HepG2 (cell line): Measurements from ENCODE around the gene PCSK6. TPM values are rescaled to one million over a fixed set of nuclear protein-coding genes. Genes with fewer than 3 reads are reported as not detected.
A peak's percentile ranks its signal among the peaks of the same experiment; 100 is the strongest.

Experiments used
- CC2D1A ChIP-seq: sonication (generic); formaldehyde crosslinking; IDR thresholded peaks from 2 replicates; pipeline ENCODE4 v1.8.1; 2023; ENCODE audit warnings: mild to moderate bottlenecking, missing genetic modification reagents
- CENPT ChIP-seq: sonication (generic); formaldehyde crosslinking; IDR thresholded peaks from 2 replicates; pipeline ENCODE4 v1.8.0; 2022; ENCODE audit warnings: low read depth, mild to moderate bottlenecking, moderate library complexity, missing genetic modification reagents
- ETV5 ChIP-seq: IDR thresholded peaks from 2 replicates; pipeline ENCODE4 v1.6.1; 2018; ENCODE audit warnings: missing biosample characterization, missing genetic modification reagents, inconsistent platforms, borderline replicate concordance
- GABPA ChIP-seq, 2 experiments: IDR thresholded peaks; 2 replicates each; pipeline ENCODE4 v1.6.1; 2011 to 2016; ENCODE audit warnings: low read depth in 2 of 2, low read length in 1 of 2, missing biosample characterization in 1 of 2, missing genetic modification characterization in 1 of 2
- JUND ChIP-seq: sonication (generic); formaldehyde crosslinking; IDR thresholded peaks from 2 replicates; pipeline ENCODE4 v1.8.0; 2022; ENCODE audit warnings: mild to moderate bottlenecking, missing genetic modification reagents
- NAIF1 ChIP-seq: sonication (generic); formaldehyde crosslinking; IDR thresholded peaks from 2 replicates; pipeline ENCODE4 v1.5.0; 2020; ENCODE audit warnings: mild to moderate bottlenecking, missing genetic modification reagents, borderline replicate concordance
- NCOA2 ChIP-seq: sonication (generic); formaldehyde crosslinking; IDR thresholded peaks from 2 replicates; pipeline ENCODE4 v1.8.0; 2022; ENCODE audit warnings: inconsistent platforms
- TCF7 ChIP-seq: sonication (generic); IDR thresholded peaks from 2 replicates; pipeline ENCODE4 v1.6.1; 2016; ENCODE audit warnings: antibody characterized with exemption, low read depth
- ZIK1 ChIP-seq: sonication (generic); formaldehyde crosslinking; IDR thresholded peaks from 2 replicates; pipeline ENCODE4 v1.5.0; 2020; ENCODE audit warnings: mild to moderate bottlenecking, low read depth, missing genetic modification reagents, borderline replicate concordance
- ZNF547 ChIP-seq: sonication (generic); formaldehyde crosslinking; IDR thresholded peaks from 2 replicates; pipeline ENCODE4 v1.5.1; 2020; ENCODE audit warnings: mild to moderate bottlenecking, missing genetic modification reagents
- ZNF670 ChIP-seq: sonication (generic); formaldehyde crosslinking; IDR thresholded peaks from 2 replicates; pipeline ENCODE4 v1.8.0; 2022; ENCODE audit warnings: mild to moderate bottlenecking, missing genetic modification reagents, borderline replicate concordance
- ZNF761 ChIP-seq: sonication (generic); formaldehyde crosslinking; conservative IDR thresholded peaks from 2 replicates; pipeline ENCODE4 v1.4.0; 2020; ENCODE audit warnings: mild to moderate bottlenecking, missing genetic modification reagents
- polyA plus RNA-seq, 8 experiments: library from polyadenylated mRNA; depleted of rRNA in 3 of 8; stranded (reverse) in 7 of 8; unstranded in 1 of 8; fragments of >200 nt; fragmentation: Illumina TruSeq in 4 of 8; extraction: Trizol in 4 of 8; gene quantifications; 2 replicates each; pipeline versions ENCODE4 v1.2.1 to v1.2.3, GENCODE V29; 2011 to 2016; ENCODE audit warnings: low read depth in 4 of 8, missing spikeins in 1 of 8, mixed read lengths in 1 of 8; ENCODE audit not compliant: insufficient read depth in 1 of 8
- total RNA-seq, 5 experiments: library from RNA; depleted of rRNA; stranded (reverse); fragments of >200 nt; fragmentation: Illumina TruSeq; extraction: Trizol; gene quantifications; 2 replicates each; pipeline ENCODE4 v1.2.3, GENCODE V29; 2016; ENCODE audit warnings: low read depth in 1 of 5
- TF ChIP-seq, protein P1 (sequence below): sonication (generic); formaldehyde crosslinking; IDR thresholded peaks from 2 replicates; pipeline ENCODE4 v1.5.1; 2020; ENCODE audit warnings: mild to moderate bottlenecking, missing genetic modification reagents
- TF ChIP-seq, protein P2 (sequence below): sonication (generic); formaldehyde crosslinking; IDR thresholded peaks from 2 replicates; pipeline ENCODE4 v1.4.0; 2020; ENCODE audit warnings: mild to moderate bottlenecking, missing genetic modification reagents
- TF ChIP-seq, protein P3 (sequence below), 2 experiments: IDR thresholded peaks; 2 replicates each; pipeline ENCODE4 v1.6.1; 2011 to 2012; ENCODE audit warnings: low read length in 2 of 2, borderline replicate concordance in 1 of 2, low read depth in 1 of 2, mild to moderate bottlenecking in 1 of 2, moderate library complexity in 1 of 2

Gene PCSK6
- total and polyA plus RNA-seq, 2 of the 13 experiments (the other 11 are each of a cell fraction or from before 2014, with no cell fraction given): 56.5 to 155 TPM

DNA sequence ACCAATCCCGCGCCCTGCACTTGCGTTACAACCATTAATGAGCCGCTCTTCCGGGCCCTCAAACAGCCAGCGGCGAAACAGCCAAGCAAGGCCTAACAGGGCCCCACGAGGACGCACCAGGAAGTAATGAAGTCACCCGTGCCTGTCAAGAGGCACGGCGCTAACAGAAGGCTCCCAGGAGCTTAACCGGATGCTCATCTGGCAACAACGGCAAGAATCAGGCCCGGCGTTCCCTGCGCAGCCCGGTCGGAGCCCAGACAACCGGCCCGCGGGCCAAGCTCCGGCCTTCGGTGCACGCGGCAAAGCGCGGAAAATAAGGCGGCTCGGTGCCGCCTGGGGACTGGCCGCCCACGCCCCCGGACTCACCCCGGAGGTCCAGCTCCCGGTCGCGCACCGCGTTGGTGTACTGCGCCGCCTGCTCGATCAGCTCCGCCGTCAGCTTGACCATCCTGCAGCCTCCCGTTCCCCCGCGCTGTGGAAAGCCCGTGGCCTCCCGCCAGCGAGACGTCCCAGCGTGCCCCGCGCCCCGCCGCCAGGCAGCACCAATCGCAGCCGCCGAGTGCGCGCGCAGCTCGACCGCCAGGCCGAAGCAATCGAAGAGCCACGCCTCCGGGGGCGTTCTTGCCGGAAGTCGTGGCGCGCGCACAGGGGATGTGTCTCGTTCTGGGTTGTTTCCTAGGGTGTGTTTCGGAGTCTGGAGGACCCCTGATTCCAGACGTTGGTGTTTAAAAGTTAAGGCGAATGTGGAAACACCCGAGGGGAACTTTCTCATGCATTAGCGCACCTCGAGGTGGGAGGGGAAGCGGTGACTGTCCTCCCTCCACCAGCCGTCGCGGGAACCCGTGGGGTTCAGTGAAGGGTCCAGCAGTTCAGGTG lies 194.5 kb downstream of the PCSK6 start, which contains the start of gene SNRPA1 (continued):
- TF ChIP-seq, protein P1, sequence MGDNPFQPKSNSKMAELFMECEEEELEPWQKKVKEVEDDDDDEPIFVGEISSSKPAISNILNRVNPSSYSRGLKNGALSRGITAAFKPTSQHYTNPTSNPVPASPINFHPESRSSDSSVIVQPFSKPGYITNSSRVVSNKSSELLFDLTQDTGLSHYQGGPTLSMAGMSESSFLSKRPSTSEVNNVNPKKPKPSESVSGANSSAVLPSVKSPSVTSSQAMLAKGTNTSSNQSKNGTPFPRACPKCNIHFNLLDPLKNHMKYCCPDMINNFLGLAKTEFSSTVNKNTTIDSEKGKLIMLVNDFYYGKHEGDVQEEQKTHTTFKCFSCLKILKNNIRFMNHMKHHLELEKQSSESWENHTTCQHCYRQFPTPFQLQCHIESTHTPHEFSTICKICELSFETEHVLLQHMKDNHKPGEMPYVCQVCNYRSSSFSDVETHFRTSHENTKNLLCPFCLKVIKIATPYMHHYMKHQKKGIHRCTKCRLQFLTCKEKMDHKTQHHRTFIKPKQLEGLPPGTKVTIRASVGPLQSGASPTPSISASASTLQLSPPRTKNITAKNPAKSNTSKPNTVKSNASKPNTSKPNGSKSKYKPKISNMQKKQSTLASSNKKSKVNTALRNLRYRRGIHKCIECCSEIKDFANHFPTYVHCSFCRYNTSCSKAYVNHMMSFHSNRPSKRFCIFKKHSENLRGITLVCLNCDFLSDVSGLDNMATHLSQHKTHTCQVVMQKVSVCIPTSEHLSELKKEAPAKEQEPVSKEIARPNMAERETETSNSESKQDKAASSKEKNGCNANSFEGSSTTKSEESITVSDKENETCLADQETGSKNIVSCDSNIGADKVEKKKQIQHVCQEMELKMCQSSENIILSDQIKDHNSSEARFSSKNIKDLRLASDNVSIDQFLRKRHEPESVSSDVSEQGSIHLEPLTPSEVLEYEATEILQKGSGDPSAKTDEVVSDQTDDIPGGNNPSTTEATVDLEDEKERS (CRISPR knock-in tag): no peak
- TF ChIP-seq ETV5 (peak; percentile 93), GABPA (IDR thresholded peaks at IDR 0.05; ENCODE audit: low read depth, low read length) (peak; percentile 78), GABPA (CRISPR knock-in tag; IDR thresholded peaks at IDR 0.05; ENCODE audit: low read depth) (peak; percentile 89), JUND (CRISPR knock-in tag) (no peak), NCOA2 (no peak; the same call in 1 of the 2 replicates), NAIF1 (CRISPR knock-in tag) (peak; percentile 79; the same call in 1 of the 2 replicates), CENPT (CRISPR knock-in tag) (no peak), ZNF761 (CRISPR knock-in tag) (peak; percentile 81; the same call in 1 of the 2 replicates), ZNF670 (peak; percentile 42; the same call in 1 of the 2 replicates), TCF7 (no peak), ZNF547 (CRISPR knock-in tag) (no peak), ZIK1 (CRISPR knock-in tag) (peak; percentile 88), CC2D1A (0 out of 2 replicates have a peak, but pooled peaks have one; percentile 53)
- TF ChIP-seq, protein P2, sequence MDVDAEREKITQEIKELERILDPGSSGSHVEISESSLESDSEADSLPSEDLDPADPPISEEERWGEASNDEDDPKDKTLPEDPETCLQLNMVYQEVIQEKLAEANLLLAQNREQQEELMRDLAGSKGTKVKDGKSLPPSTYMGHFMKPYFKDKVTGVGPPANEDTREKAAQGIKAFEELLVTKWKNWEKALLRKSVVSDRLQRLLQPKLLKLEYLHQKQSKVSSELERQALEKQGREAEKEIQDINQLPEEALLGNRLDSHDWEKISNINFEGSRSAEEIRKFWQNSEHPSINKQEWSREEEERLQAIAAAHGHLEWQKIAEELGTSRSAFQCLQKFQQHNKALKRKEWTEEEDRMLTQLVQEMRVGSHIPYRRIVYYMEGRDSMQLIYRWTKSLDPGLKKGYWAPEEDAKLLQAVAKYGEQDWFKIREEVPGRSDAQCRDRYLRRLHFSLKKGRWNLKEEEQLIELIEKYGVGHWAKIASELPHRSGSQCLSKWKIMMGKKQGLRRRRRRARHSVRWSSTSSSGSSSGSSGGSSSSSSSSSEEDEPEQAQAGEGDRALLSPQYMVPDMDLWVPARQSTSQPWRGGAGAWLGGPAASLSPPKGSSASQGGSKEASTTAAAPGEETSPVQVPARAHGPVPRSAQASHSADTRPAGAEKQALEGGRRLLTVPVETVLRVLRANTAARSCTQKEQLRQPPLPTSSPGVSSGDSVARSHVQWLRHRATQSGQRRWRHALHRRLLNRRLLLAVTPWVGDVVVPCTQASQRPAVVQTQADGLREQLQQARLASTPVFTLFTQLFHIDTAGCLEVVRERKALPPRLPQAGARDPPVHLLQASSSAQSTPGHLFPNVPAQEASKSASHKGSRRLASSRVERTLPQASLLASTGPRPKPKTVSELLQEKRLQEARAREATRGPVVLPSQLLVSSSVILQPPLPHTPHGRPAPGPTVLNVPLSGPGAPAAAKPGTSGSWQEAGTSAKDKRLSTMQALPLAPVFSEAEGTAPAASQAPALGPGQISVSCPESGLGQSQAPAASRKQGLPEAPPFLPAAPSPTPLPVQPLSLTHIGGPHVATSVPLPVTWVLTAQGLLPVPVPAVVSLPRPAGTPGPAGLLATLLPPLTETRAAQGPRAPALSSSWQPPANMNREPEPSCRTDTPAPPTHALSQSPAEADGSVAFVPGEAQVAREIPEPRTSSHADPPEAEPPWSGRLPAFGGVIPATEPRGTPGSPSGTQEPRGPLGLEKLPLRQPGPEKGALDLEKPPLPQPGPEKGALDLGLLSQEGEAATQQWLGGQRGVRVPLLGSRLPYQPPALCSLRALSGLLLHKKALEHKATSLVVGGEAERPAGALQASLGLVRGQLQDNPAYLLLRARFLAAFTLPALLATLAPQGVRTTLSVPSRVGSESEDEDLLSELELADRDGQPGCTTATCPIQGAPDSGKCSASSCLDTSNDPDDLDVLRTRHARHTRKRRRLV (CRISPR knock-in tag): no peak; the same call in none of the 2 replicates
- TF ChIP-seq, protein P3, sequence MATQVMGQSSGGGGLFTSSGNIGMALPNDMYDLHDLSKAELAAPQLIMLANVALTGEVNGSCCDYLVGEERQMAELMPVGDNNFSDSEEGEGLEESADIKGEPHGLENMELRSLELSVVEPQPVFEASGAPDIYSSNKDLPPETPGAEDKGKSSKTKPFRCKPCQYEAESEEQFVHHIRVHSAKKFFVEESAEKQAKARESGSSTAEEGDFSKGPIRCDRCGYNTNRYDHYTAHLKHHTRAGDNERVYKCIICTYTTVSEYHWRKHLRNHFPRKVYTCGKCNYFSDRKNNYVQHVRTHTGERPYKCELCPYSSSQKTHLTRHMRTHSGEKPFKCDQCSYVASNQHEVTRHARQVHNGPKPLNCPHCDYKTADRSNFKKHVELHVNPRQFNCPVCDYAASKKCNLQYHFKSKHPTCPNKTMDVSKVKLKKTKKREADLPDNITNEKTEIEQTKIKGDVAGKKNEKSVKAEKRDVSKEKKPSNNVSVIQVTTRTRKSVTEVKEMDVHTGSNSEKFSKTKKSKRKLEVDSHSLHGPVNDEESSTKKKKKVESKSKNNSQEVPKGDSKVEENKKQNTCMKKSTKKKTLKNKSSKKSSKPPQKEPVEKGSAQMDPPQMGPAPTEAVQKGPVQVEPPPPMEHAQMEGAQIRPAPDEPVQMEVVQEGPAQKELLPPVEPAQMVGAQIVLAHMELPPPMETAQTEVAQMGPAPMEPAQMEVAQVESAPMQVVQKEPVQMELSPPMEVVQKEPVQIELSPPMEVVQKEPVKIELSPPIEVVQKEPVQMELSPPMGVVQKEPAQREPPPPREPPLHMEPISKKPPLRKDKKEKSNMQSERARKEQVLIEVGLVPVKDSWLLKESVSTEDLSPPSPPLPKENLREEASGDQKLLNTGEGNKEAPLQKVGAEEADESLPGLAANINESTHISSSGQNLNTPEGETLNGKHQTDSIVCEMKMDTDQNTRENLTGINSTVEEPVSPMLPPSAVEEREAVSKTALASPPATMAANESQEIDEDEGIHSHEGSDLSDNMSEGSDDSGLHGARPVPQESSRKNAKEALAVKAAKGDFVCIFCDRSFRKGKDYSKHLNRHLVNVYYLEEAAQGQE (IDR thresholded peaks at IDR 0.05; ENCODE audit: borderline replicate concordance in 1 of 2, low read depth in 1 of 2, low read length in 2 of 2): peak in 1 of 2 experiments; percentile 57; a peak in 1 of 4 replicates
